Kidney (tissue), 14 donors: Measurements from ENCODE around the gene GAB2. TPM values are rescaled to one million over a fixed set of nuclear protein-coding genes. Genes with fewer than 3 reads are reported as not detected.

ENCODE experiments used
- DNase-seq, 5 donors: peaks; one replicate each; pipeline ENCODE4 v3.0.0-alpha.2; 2013 to 2020
- FAIRE-seq: peaks from 2 replicates; lab custom pipeline; 2012; peaks lifted over from hg19 to GRCh38; lab: Jason Lieb, UNC
- H3K27ac ChIP-seq, 2 donors: one replicate each; pipeline ENCODE4 v1.7.0; 2013; ENCODE audit warnings: low read depth in 2 of 2, low read length in 2 of 2, inconsistent platforms in 1 of 2
- H3K27me3 ChIP-seq: one replicate; pipeline ENCODE4 v1.7.1; 2013; ENCODE audit warnings: low read length, inconsistent platforms; ENCODE audit not compliant: control insufficient read depth, insufficient read depth
- H3K36me3 ChIP-seq, 3 donors: one replicate each; pipeline versions ENCODE4 v1.7.0 to v1.7.1; 2013; ENCODE audit warnings: low read length in 3 of 3, control low read depth in 1 of 3, inconsistent platforms in 1 of 3; ENCODE audit not compliant: insufficient read depth in 3 of 3, control insufficient read depth in 2 of 3
- H3K4me1 ChIP-seq, 3 donors: one replicate each; pipeline versions ENCODE4 v1.7.0 to v1.7.1; 2013; ENCODE audit warnings: low read length in 3 of 3, inconsistent platforms in 1 of 3, low read depth in 1 of 3; ENCODE audit not compliant: control insufficient read depth in 2 of 3, insufficient read depth in 2 of 3
- H3K4me3 ChIP-seq, 3 donors: one replicate each; pipeline versions ENCODE4 v1.7.0 to v1.8.1; 2013; ENCODE audit warnings: low read length in 3 of 3, control low read depth in 1 of 3, inconsistent platforms in 1 of 3
- H3K9ac ChIP-seq, 3 donors: one replicate each; pipeline versions ENCODE4 v1.7.0 to v1.7.1; 2013; ENCODE audit warnings: low read length in 3 of 3, control low read depth in 1 of 3, inconsistent platforms in 1 of 3
- H3K9me3 ChIP-seq, 3 donors: one replicate each; pipeline versions ENCODE4 v1.7.0 to v1.7.1; 2013; ENCODE audit warnings: low read length in 3 of 3, control low read depth in 1 of 3, inconsistent platforms in 1 of 3; ENCODE audit not compliant: control insufficient read depth in 2 of 3, insufficient read depth in 1 of 3
- CTCF ChIP-seq: IDR thresholded peaks from 3 replicates; pipeline ENCODE4 v1.5.1; 2012; ENCODE audit warnings: mild to moderate bottlenecking, moderate library complexity, borderline replicate concordance; ENCODE audit not compliant: insufficient read depth; ENCODE audit errors: extremely low read depth
- intact Hi-C: fragments of 100-400 bp; cut with DNase I; formaldehyde crosslinking; loops from one replicate; pipeline ENCODE4 v1.11.1; 2022
- polyA plus RNA-seq: library from polyadenylated mRNA; stranded (reverse); fragments of 350-450 nt; fragmentation: Illumina TruSeq; extraction: RNeasy Lipid Tissue Mini Kit (QIAGEN cat#74804); gene quantifications from one replicate; pipeline ENCODE4 v1.2.3, GENCODE V29; 2014; ENCODE audit warnings: low read depth, low replicate concordance; ENCODE audit not compliant: insufficient read depth
- total RNA-seq: library from RNA; stranded (reverse); fragmentation: NEBNext Ultra II Directional; extraction: Animal tissue kit (Norgen Biotek cat#: 25700); gene quantifications from one replicate; pipeline ENCODE4 v1.2.1, GENCODE V29; 2021
- donor health status: control.
- donor health status: control.
- donor health status: control.
- donor health status: control.
- donor health status: control.
- donor health status: DM: yes; HTN: yes; CAD: no.
- donor health status: Normal renal cell carcinoma (clear cell type).

Gene GAB2
- total and polyA plus RNA-seq, 2 donors from 2014 or later: 3.3 to 23.6 TPM

- no peak overlapping the region for H3K27ac ChIP-seq
- H3K9ac ChIP-seq: no peak overlapping the region
- peaks cover 0 to 3% (median 0%) of the 10 kb centered on the region in 3 donors for H3K36me3 ChIP-seq
- H3K9me3 ChIP-seq: no peaks in the 10 kb centered on the region
- no peak for DNase-seq
- no peaks in the 10 kb centered on the region for H3K27me3 ChIP-seq
- no peaks in the 10 kb centered on the region for H3K4me1 ChIP-seq
- TF ChIP-seq CTCF: no peak
- no peak for FAIRE-seq
- intact Hi-C loops: no loop called here
- H3K4me3 ChIP-seq: no peak overlapping the region
Observed at GRCh38 chr11:78181185-78181584, 236.4 kb downstream of the GAB2 start.

GRCh38 chr11:78180751-78181150 is 236.9 kb downstream of the GAB2 start:
- no peak for FAIRE-seq
- no peaks in the 10 kb centered on the region for H3K4me1 ChIP-seq
- no peak for TF ChIP-seq CTCF
- H3K36me3 ChIP-seq: peaks cover 0 to 3% (median 0%) of the 10 kb centered on the region in 3 donors
- no peaks in the 10 kb centered on the region for H3K27me3 ChIP-seq
- no peak for DNase-seq
- no peaks in the 10 kb centered on the region for H3K9me3 ChIP-seq
- H3K9ac ChIP-seq: no peak overlapping the region
- intact Hi-C loops: no loop called here
- no peak overlapping the region for H3K4me3 ChIP-seq
- H3K27ac ChIP-seq: no peak overlapping the region

GRCh38 chr11:78179459-78180071 is 238.1 kb downstream of the GAB2 start:
- Histone ChIP-seq H3K4me3 (no peak overlapping the region), H3K36me3 (peaks cover 0 to 3% (median 0%) of the 10 kb centered on the region in 3 donors), H3K9me3 (no peaks in the 10 kb centered on the region), H3K27me3 (no peaks in the 10 kb centered on the region), H3K9ac (no peak overlapping the region), H3K27ac (no peak overlapping the region), H3K4me1 (no peaks in the 10 kb centered on the region)
- no peak for TF ChIP-seq CTCF
- DNase-seq (no peak), FAIRE-seq (no peak)
- intact Hi-C loops: no loop called here

GRCh38 chr11:78177216-78177615 is 240.4 kb downstream of the GAB2 start:
- Histone ChIP-seq H3K36me3 (peaks cover 0 to 14% (median 5%) of the 10 kb centered on the region in 3 donors), H3K4me1 (no peaks in the 10 kb centered on the region), H3K27me3 (no peaks in the 10 kb centered on the region), H3K9ac (no peak overlapping the region), H3K27ac (no peak overlapping the region), H3K4me3 (no peak overlapping the region), H3K9me3 (no peaks in the 10 kb centered on the region)
- no peak for TF ChIP-seq CTCF
- no peak for FAIRE-seq
- intact Hi-C loops: no loop called here
- DNase-seq: no peak
